Erythroblast (primary cell): Measurements from ENCODE around the gene PLEKHH2.

Experiments
- GATA1 ChIP-seq: IDR thresholded peaks from 2 replicates; pipeline ENCODE4 v1.6.1; 2011; ENCODE audit warnings: low read depth, mild to moderate bottlenecking, control low read depth, low read length, moderate library complexity
- POLR2A ChIP-seq: IDR thresholded peaks from 2 replicates; pipeline ENCODE4 v1.6.1; 2011; ENCODE audit warnings: mild to moderate bottlenecking, low read length

GRCh38 chr2:43616967-43617680 lies 19.9 kb upstream of the PLEKHH2 start:
- no peak for TF ChIP-seq POLR2A
- no peak for TF ChIP-seq GATA1
